Measurements from ENCODE around the gene GRM8.

Gene GRM8

GRCh38 chr7:126780993-126781392, 471.7 kb downstream of the GRM8 start:
- H3K4me3 ChIP-seq (ENCODE audit: control insufficient read depth, low read depth, low read length): no peak overlapping the region
- no peak for DNase-seq (ENCODE audit: low read depth)
- TF ChIP-seq CTCF (conservative IDR thresholded peaks at IDR 0.05; ENCODE audit: control insufficient read depth, insufficient read depth, low read depth, low read length): no peak

- DNase-seq (ENCODE audit: low read depth): no peak
- no peak for TF ChIP-seq CTCF (conservative IDR thresholded peaks at IDR 0.05; ENCODE audit: control insufficient read depth, insufficient read depth, low read depth, low read length)
- no peak overlapping the region for H3K4me3 ChIP-seq (ENCODE audit: control insufficient read depth, low read depth, low read length)
These were observed 474.6 kb downstream of the GRM8 start for GRCh38 chr7:126778101-126778500.

- no peak for TF ChIP-seq CTCF (conservative IDR thresholded peaks at IDR 0.05; ENCODE audit: control insufficient read depth, insufficient read depth, low read depth, low read length)
- no peak for DNase-seq (ENCODE audit: low read depth)
- no peak overlapping the region for H3K4me3 ChIP-seq (ENCODE audit: control insufficient read depth, low read depth, low read length)
These were observed 476.2 kb downstream of the GRM8 start for GRCh38 chr7:126776498-126776897.

GRCh38 chr7:126774077-126774476, 478.7 kb downstream of the GRM8 start:
- TF ChIP-seq CTCF (conservative IDR thresholded peaks at IDR 0.05; ENCODE audit: control insufficient read depth, insufficient read depth, low read depth, low read length): no peak
- H3K4me3 ChIP-seq (ENCODE audit: control insufficient read depth, low read depth, low read length): no peak overlapping the region
- DNase-seq (ENCODE audit: low read depth): no peak

- no peak for DNase-seq (ENCODE audit: low read depth)
- no peak overlapping the region for H3K4me3 ChIP-seq (ENCODE audit: control insufficient read depth, low read depth, low read length)
- no peak for TF ChIP-seq CTCF (conservative IDR thresholded peaks at IDR 0.05; ENCODE audit: control insufficient read depth, insufficient read depth, low read depth, low read length)
These were observed 483.9 kb downstream of the GRM8 start for GRCh38 chr7:126768836-126769235.

GRCh38 chr7:126760914-126761577, 491.7 kb downstream of the GRM8 start:
- TF ChIP-seq CTCF (conservative IDR thresholded peaks at IDR 0.05; ENCODE audit: control insufficient read depth, insufficient read depth, low read depth, low read length): no peak
- no peak overlapping the region for H3K4me3 ChIP-seq (ENCODE audit: control insufficient read depth, low read depth, low read length)
- DNase-seq (ENCODE audit: low read depth): no peak

GRCh38 chr7:126755381-126755780, 497.4 kb downstream of the GRM8 start:
- TF ChIP-seq CTCF (conservative IDR thresholded peaks at IDR 0.05; ENCODE audit: control insufficient read depth, insufficient read depth, low read depth, low read length): no peak
- DNase-seq (ENCODE audit: low read depth): no peak
- no peak overlapping the region for H3K4me3 ChIP-seq (ENCODE audit: control insufficient read depth, low read depth, low read length)
